ENCODE data around the gene CD200.
A peak's percentile ranks its signal among the peaks of the same experiment; 100 is the strongest.

The CD200 gene

GRCh38 chr3:112366522-112366921 is 33.6 kb downstream of the CD200 start:
- no peaks in the 10 kb centered on the region for H3K27me3 ChIP-seq (ENCODE audit: insufficient read depth, poor library complexity, severe bottlenecking)
- H3K4me3 ChIP-seq (replicated peaks; ENCODE audit: insufficient read depth, low read length): no peak overlapping the region
- no peak overlapping the region for H3K27ac ChIP-seq (replicated peaks)
- TF ChIP-seq POLR2AphosphoS5 (IDR thresholded peaks at IDR 0.05; ENCODE audit: low read depth): no peak
- no peak for TF ChIP-seq CTCF (IDR thresholded peaks at IDR 0.05; ENCODE audit: insufficient read depth, low read length)
- TF ChIP-seq REST (IDR thresholded peaks at IDR 0.05; ENCODE audit: insufficient replicate concordance, low read depth): no peak
- no peak for TF ChIP-seq SPI1 (IDR thresholded peaks at IDR 0.05; ENCODE audit: borderline replicate concordance, low read depth)
- no peak for TF ChIP-seq GABPA (IDR thresholded peaks at IDR 0.05; ENCODE audit: low read depth)
- no peak for DNase-seq (ENCODE audit: low read depth in 1 of 2, low spot score in 1 of 2)

- Histone ChIP-seq H3K27me3 (ENCODE audit: insufficient read depth, poor library complexity, severe bottlenecking) (no peaks in the 10 kb centered on the region), H3K27ac (replicated peaks) (no peak overlapping the region), H3K4me3 (replicated peaks; ENCODE audit: insufficient read depth, low read length) (no peak overlapping the region)
- DNase-seq (ENCODE audit: low read depth in 1 of 2, low spot score in 1 of 2): no peak
- TF ChIP-seq SPI1 (IDR thresholded peaks at IDR 0.05; ENCODE audit: borderline replicate concordance, low read depth): no peak
- TF ChIP-seq GABPA (IDR thresholded peaks at IDR 0.05; ENCODE audit: low read depth): no peak
- no peak for TF ChIP-seq POLR2AphosphoS5 (IDR thresholded peaks at IDR 0.05; ENCODE audit: low read depth)
- TF ChIP-seq CTCF (IDR thresholded peaks at IDR 0.05; ENCODE audit: insufficient read depth, low read length): no peak
- TF ChIP-seq REST (IDR thresholded peaks at IDR 0.05; ENCODE audit: insufficient replicate concordance, low read depth): no peak
Observed at GRCh38 chr3:112371569-112371968, 38.6 kb downstream of the CD200 start.

- DNase-seq (ENCODE audit: low read depth in 1 of 2, low spot score in 1 of 2): peak; percentile 35 to 67
- H3K27me3 ChIP-seq (ENCODE audit: insufficient read depth, poor library complexity, severe bottlenecking): no peaks in the 10 kb centered on the region
Observed at GRCh38 chr3:112372396-112372795, 39.4 kb downstream of the CD200 start.

More at GRCh38 chr3:112372396-112372795, 39.4 kb downstream of the CD200 start:
- no peak for TF ChIP-seq CTCF (IDR thresholded peaks at IDR 0.05; ENCODE audit: insufficient read depth, low read length)
- TF ChIP-seq POLR2AphosphoS5 (IDR thresholded peaks at IDR 0.05; ENCODE audit: low read depth): no peak
- no peak for TF ChIP-seq SPI1 (IDR thresholded peaks at IDR 0.05; ENCODE audit: borderline replicate concordance, low read depth)
- no peak for TF ChIP-seq GABPA (IDR thresholded peaks at IDR 0.05; ENCODE audit: low read depth)
- no peak for TF ChIP-seq REST (IDR thresholded peaks at IDR 0.05; ENCODE audit: insufficient replicate concordance, low read depth)
- Histone ChIP-seq H3K27ac (replicated peaks) (no peak overlapping the region; the same call in 1 of the 2 replicates), H3K4me3 (replicated peaks; ENCODE audit: insufficient read depth, low read length) (no peak overlapping the region)

All from HL-60 (cell line).